IMR-90 (cell line): ENCODE measurements around the gene PRSS37. TPM values are rescaled to one million over a fixed set of nuclear protein-coding genes. Genes with fewer than 3 reads are reported as not detected.

ENCODE experiments used
- ATAC-seq: fragments of 200-7000 bp; cut with Tn5 transposase; 2 replicates; pipeline ENCODE4 v1.9.1; 2020; ENCODE audit warnings: low read depth, mild to moderate bottlenecking, moderate library complexity
- BruUV-seq: library from RNA; stranded (reverse); fragments of 400-500 nt; replicated peaks from 2 replicates; lab custom pipeline; 2021; lab: Mats Ljungman, UMichigan
- CTCF ChIA-PET: fragments of 300-600 bp; formaldehyde crosslinking; extraction: SDS; loops from one replicate; lab custom pipeline; 2021; ENCODE audit warnings: antibody characterized with exemption; lab: Yijun Ruan, JAX
- POLR2A ChIA-PET: fragments of 300-600 bp; sonication (Branson Sonifier 250); formaldehyde crosslinking; loops from one replicate; lab custom pipeline; 2022; ENCODE audit warnings: antibody characterized with exemption; ENCODE audit not compliant: unreplicated experiment; lab: Charles Lee
- DNase-seq: peaks from one replicate; pipeline ENCODE4 v3.0.0; 2013
- H2AFZ ChIP-seq: replicated peaks from 2 replicates; pipeline ENCODE3; 2013; ENCODE audit warnings: low read length, mild to moderate bottlenecking; ENCODE audit not compliant: poor library complexity
- H2AK5ac ChIP-seq: 2 replicates; pipeline ENCODE4 v1.6.1; 2013; ENCODE audit warnings: low read depth, low read length, inconsistent platforms
- H2AK9ac ChIP-seq: replicated peaks from 2 replicates; pipeline ENCODE3; 2013; ENCODE audit warnings: mild to moderate bottlenecking, low read depth, low read length, moderate library complexity; ENCODE audit not compliant: poor library complexity
- H2BK120ac ChIP-seq: 2 replicates; pipeline ENCODE4 v1.6.1; 2013; ENCODE audit warnings: low read depth, low read length, inconsistent platforms
- H2BK15ac ChIP-seq: 3 replicates; pipeline ENCODE4 v1.6.1; 2013; ENCODE audit warnings: low read depth, low read length, inconsistent platforms
- H2BK20ac ChIP-seq: 2 replicates; pipeline ENCODE4 v1.6.1; 2013; ENCODE audit warnings: low read depth, mild to moderate bottlenecking, inconsistent platforms, low read length, moderate library complexity
- H2BK5ac ChIP-seq: 2 replicates; pipeline ENCODE4 v1.6.1; 2013; ENCODE audit warnings: mild to moderate bottlenecking, low read depth, low read length, inconsistent platforms; ENCODE audit not compliant: poor library complexity, severe bottlenecking
- H3K14ac ChIP-seq: replicated peaks from 2 replicates; pipeline ENCODE4 v1.6.1; 2013; ENCODE audit warnings: low read depth, low read length, inconsistent platforms
- H3K18ac ChIP-seq: 2 replicates; pipeline ENCODE4 v1.6.1; 2013; ENCODE audit warnings: low read depth, low read length, control low read depth
- H3K23ac ChIP-seq: 2 replicates; pipeline ENCODE4 v1.6.1; 2013; ENCODE audit warnings: low read depth, low read length, inconsistent platforms
- H3K27ac ChIP-seq: 2 replicates; pipeline ENCODE4 v1.5.1; 2013; ENCODE audit warnings: mild to moderate bottlenecking, control low read depth, low read length; ENCODE audit not compliant: insufficient read depth
- H3K27me3 ChIP-seq: 2 replicates; pipeline ENCODE4 v1.6.1; 2013; ENCODE audit warnings: low read length; ENCODE audit not compliant: control insufficient read depth, insufficient read depth
- H3K36me3 ChIP-seq: 2 replicates; pipeline ENCODE4 v1.6.1; 2013; ENCODE audit warnings: low read length, mixed read lengths; ENCODE audit not compliant: control insufficient read depth, insufficient read depth
- H3K4ac ChIP-seq: 2 replicates; pipeline ENCODE4 v1.6.1; 2013; ENCODE audit warnings: low read depth, low read length, inconsistent platforms
- H3K4me1 ChIP-seq: 2 replicates; pipeline ENCODE4 v1.6.1; 2013; ENCODE audit warnings: low read length, mixed read lengths; ENCODE audit not compliant: control insufficient read depth, insufficient read depth
- H3K4me2 ChIP-seq: 2 replicates; pipeline ENCODE4 v1.6.1; 2013; ENCODE audit warnings: low read depth, mild to moderate bottlenecking, control low read depth, low read length, moderate library complexity
- H3K4me3 ChIP-seq: 2 replicates; pipeline ENCODE4 v1.5.1; 2013; ENCODE audit warnings: low read depth, mild to moderate bottlenecking, control low read depth, low read length, moderate library complexity; ENCODE audit not compliant: insufficient read depth
- H3K56ac ChIP-seq: 2 replicates; pipeline ENCODE4 v1.6.1; 2013; ENCODE audit warnings: low read length, inconsistent platforms; ENCODE audit not compliant: insufficient read depth; ENCODE audit errors: extremely low read depth
- H3K79me1 ChIP-seq, 2 experiments: 2 replicates each; pipeline ENCODE4 v1.6.1; 2013; ENCODE audit warnings: low read length in 2 of 2, inconsistent platforms in 1 of 2, low read depth in 1 of 2
- H3K9ac ChIP-seq: 2 replicates; pipeline ENCODE4 v1.6.1; 2013; ENCODE audit warnings: low read depth, low read length, control low read depth
- H3K9me1 ChIP-seq: 2 replicates; pipeline ENCODE4 v1.6.1; 2013; ENCODE audit warnings: low read length, inconsistent platforms; ENCODE audit not compliant: insufficient read depth
- H3K9me3 ChIP-seq: 2 replicates; pipeline ENCODE4 v1.6.1; 2013; ENCODE audit warnings: low read length; ENCODE audit not compliant: control insufficient read depth, insufficient read depth
- H4K20me1 ChIP-seq: 2 replicates; pipeline ENCODE4 v1.6.1; 2013; ENCODE audit warnings: low read length, inconsistent platforms; ENCODE audit not compliant: insufficient read depth
- H4K5ac ChIP-seq: 2 replicates; pipeline ENCODE4 v1.6.1; 2013; ENCODE audit warnings: mild to moderate bottlenecking, low read depth, low read length, control low read depth
- H4K8ac ChIP-seq, 2 experiments: 2 replicates each; pipeline ENCODE4 v1.6.1; 2013; ENCODE audit warnings: low read depth in 2 of 2, low read length in 2 of 2, control low read depth in 1 of 2, inconsistent platforms in 1 of 2
- H4K91ac ChIP-seq: 2 replicates; pipeline ENCODE4 v1.6.1; 2013; ENCODE audit warnings: low read depth, low read length, inconsistent platforms; ENCODE audit not compliant: insufficient read depth
- BHLHE40 ChIP-seq: fragments of 150-350 bp; IDR thresholded peaks from 2 replicates; pipeline ENCODE4 v1.6.1; 2016; ENCODE audit warnings: mild to moderate bottlenecking, low read depth, low read length
- FOS ChIP-seq: fragments of 150-350 bp; IDR thresholded peaks from 2 replicates; pipeline ENCODE4 v1.6.1; 2016; ENCODE audit warnings: low read depth, low read length
- RAD21 ChIP-seq: IDR thresholded peaks from 2 replicates; pipeline ENCODE4 v1.6.1; 2012; ENCODE audit warnings: low read length, improper control_type of control experiment
- WGBS, 2 experiments: methylation state at CpG; one replicate each; pipeline versions ENCODE4 v1.1.5 to v1.1.7; 2013; ENCODE audit warnings: missing lambda C conversion rate in 2 of 2; ENCODE audit not compliant: insufficient read length in 1 of 2; ENCODE audit errors: extremely low coverage in 2 of 2; 5-methylcytosine and 5-hydroxymethylcytosine counted together
- dilution Hi-C: fragments of 300-500 bp; cut with HindIII; formaldehyde crosslinking; loops from one replicate; pipeline ENCODE4 v1.14.3; 2018; ENCODE audit warnings: low sequenced_read_pairs; ENCODE audit not compliant: unreplicated experiment
- in situ Hi-C: fragments of 300-500 bp; cut with MboI; formaldehyde crosslinking; loops from 3 replicates; pipeline ENCODE4 v1.14.3; 2019; ENCODE audit warnings: low sequenced_read_pairs, inconsistent platforms, mixed read lengths
- intact Hi-C: fragments of 100-400 bp; cut with micrococcal nuclease; formaldehyde crosslinking; loops from 2 replicates; pipeline ENCODE4 v1.10.0; 2022
- polyA plus RNA-seq, 3 experiments: library from polyadenylated mRNA; depleted of rRNA; stranded (reverse); fragments of >200 nt; gene quantifications; 2 replicates each; pipeline ENCODE4 v1.2.3, GENCODE V29; 2012; ENCODE audit warnings: low replicate concordance in 1 of 3
- total RNA-seq: library from RNA; depleted of rRNA; stranded (reverse); fragments of >200 nt; gene quantifications from 2 replicates; pipeline ENCODE4 v1.2.3, GENCODE V29; 2012

PRSS37 gene
- total and polyA plus RNA-seq, 2 of the 4 experiments (the other 2 are of a cell fraction): not detected

GRCh38 chr7:141840708-141841107, 577 bp downstream of the PRSS37 start:
- H3K36me3 ChIP-seq: no peaks in the 10 kb centered on the region
- intact Hi-C loops: no loop called here
- H4K20me1 ChIP-seq: no peaks in the 10 kb centered on the region
- dilution Hi-C loops: no loop called here
- DNase-seq (no peak), ATAC-seq (no peak)
- H3K4me3 ChIP-seq: no peak overlapping the region
- H3K4me2 ChIP-seq: no peak overlapping the region
- H3K23ac ChIP-seq: no peak overlapping the region
- H2AK5ac ChIP-seq: no peak overlapping the region
- H2BK15ac ChIP-seq: no peak overlapping the region
- H3K4ac ChIP-seq: no peak overlapping the region
- H2AK9ac ChIP-seq: no peak overlapping the region
- no peak overlapping the region for H4K8ac ChIP-seq
- H3K27me3 ChIP-seq: no peaks in the 10 kb centered on the region
- H3K18ac ChIP-seq: no peak overlapping the region
- H3K27ac ChIP-seq: no peak overlapping the region
- ChIA-PET POLR2A (no interaction called here), CTCF (no interaction called here)
- no peaks in the 10 kb centered on the region for H3K79me1 ChIP-seq
- H3K14ac ChIP-seq: no peak overlapping the region
- H3K9me3 ChIP-seq: peaks cover 22% of the 10 kb centered on the region
- no peaks in the 10 kb centered on the region for H3K9me1 ChIP-seq
- no peak overlapping the region for H4K91ac ChIP-seq
- in situ Hi-C loops: no loop called here
- H2BK120ac ChIP-seq: no peak overlapping the region
- no peak overlapping the region for H2AFZ ChIP-seq
- TF ChIP-seq RAD21 (no peak), BHLHE40 (no peak), FOS (no peak)
- H3K4me1 ChIP-seq: no peaks in the 10 kb centered on the region
- no peak overlapping the region for H2BK20ac ChIP-seq
- no peak overlapping the region for H4K5ac ChIP-seq
- no peak overlapping the region for H3K9ac ChIP-seq
- H2BK5ac ChIP-seq: no peak overlapping the region
- no TSS peak for BruUV-seq
- 100% methylated on average over 1 of the region's 5 CpGs; no CpG with 5 or more reads in 1 of the 2 experiments for WGBS, 2 experiments
- no peak overlapping the region for H3K56ac ChIP-seq
